GM12801 (cell line): ENCODE measurements around the gene ANTXRL.
"Not testable (repeated sequence)": the region's sequence is repeated elsewhere in the genome, so short reads cannot be mapped to it uniquely, and the experiment has no call there.

Source experiments
- TF ChIP-seq, protein P1 (sequence below): IDR thresholded peaks from one replicate; pipeline ENCODE4 v1.5.1; 2011; ENCODE audit warnings: control low read depth; ENCODE audit not compliant: insufficient read length; ENCODE audit errors: extremely low read depth

Gene ANTXRL

GRCh38 chr10:46375406-46375805 is 88.6 kb downstream of the ANTXRL start, which contains the start of gene ANXA8L1:
TSS of gene ANXA8L1 (plus strand) at chr10:46375776. CDS start at chr10:46375852, 76 bp downstream.
- TF ChIP-seq, protein P1, sequence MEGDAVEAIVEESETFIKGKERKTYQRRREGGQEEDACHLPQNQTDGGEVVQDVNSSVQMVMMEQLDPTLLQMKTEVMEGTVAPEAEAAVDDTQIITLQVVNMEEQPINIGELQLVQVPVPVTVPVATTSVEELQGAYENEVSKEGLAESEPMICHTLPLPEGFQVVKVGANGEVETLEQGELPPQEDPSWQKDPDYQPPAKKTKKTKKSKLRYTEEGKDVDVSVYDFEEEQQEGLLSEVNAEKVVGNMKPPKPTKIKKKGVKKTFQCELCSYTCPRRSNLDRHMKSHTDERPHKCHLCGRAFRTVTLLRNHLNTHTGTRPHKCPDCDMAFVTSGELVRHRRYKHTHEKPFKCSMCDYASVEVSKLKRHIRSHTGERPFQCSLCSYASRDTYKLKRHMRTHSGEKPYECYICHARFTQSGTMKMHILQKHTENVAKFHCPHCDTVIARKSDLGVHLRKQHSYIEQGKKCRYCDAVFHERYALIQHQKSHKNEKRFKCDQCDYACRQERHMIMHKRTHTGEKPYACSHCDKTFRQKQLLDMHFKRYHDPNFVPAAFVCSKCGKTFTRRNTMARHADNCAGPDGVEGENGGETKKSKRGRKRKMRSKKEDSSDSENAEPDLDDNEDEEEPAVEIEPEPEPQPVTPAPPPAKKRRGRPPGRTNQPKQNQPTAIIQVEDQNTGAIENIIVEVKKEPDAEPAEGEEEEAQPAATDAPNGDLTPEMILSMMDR, result not testable (repeated sequence)
